SK-N-SH treated with all-trans-retinoic acid at 6 μM for 48 hours (cell line): Measurements from ENCODE around the gene ASAP2.

Experiments used
- GLIS3 ChIP-seq: fragments of 250-450 bp; sonication (Bioruptor Pico); IDR thresholded peaks from 2 replicates; pipeline ENCODE4 v1.5.0; 2020; ENCODE audit warnings: mild to moderate bottlenecking, moderate library complexity
- RARB ChIP-seq: fragments of 250-450 bp; sonication (Bioruptor Pico); IDR thresholded peaks from 2 replicates; pipeline ENCODE4 v1.8.0; 2021; ENCODE audit warnings: mild to moderate bottlenecking, moderate library complexity
- TF ChIP-seq, protein P1 (sequence below): fragments of 250-450 bp; sonication (Bioruptor Pico); IDR thresholded peaks from 2 replicates; pipeline ENCODE4 v1.8.0; 2021; ENCODE audit warnings: low read depth, mild to moderate bottlenecking, moderate library complexity, borderline replicate concordance

DNA sequence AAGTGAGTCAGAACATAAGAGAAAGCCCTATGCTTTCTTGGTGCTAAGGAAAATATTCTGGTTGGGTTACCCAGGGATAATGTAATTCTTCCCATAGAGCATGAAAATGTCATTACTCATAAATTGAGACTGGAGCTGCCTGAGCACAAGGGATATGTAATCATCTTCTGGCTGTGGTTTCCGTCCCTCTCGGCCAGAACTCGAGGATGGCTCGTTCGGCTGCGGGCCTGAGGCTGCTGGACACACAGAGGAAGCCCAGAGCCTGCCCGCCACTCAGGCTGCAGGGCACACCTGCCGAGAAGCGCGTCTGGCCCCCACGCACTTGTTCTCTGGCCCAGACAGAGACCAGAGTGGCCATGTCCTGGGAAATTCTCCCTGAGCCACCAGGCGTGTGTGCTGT is 104.9 kb downstream of the ASAP2 start:
- no peak for TF ChIP-seq GLIS3 (CRISPR knock-in tag)
- TF ChIP-seq, protein P1, sequence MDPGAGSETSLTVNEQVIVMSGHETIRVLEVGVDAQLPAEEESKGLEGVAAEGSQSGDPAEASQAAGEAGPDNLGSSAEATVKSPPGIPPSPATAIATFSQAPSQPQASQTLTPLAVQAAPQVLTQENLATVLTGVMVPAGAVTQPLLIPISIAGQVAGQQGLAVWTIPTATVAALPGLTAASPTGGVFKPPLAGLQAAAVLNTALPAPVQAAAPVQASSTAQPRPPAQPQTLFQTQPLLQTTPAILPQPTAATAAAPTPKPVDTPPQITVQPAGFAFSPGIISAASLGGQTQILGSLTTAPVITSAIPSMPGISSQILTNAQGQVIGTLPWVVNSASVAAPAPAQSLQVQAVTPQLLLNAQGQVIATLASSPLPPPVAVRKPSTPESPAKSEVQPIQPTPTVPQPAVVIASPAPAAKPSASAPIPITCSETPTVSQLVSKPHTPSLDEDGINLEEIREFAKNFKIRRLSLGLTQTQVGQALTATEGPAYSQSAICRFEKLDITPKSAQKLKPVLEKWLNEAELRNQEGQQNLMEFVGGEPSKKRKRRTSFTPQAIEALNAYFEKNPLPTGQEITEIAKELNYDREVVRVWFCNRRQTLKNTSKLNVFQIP (CRISPR knock-in tag), result no peak
- no peak for TF ChIP-seq RARB (CRISPR knock-in tag)
